GM18517 (cell line): ENCODE results near the gene TMEM150C.
"Not testable (repeated sequence)": the region's sequence is repeated elsewhere in the genome, so short reads cannot be mapped to it uniquely, and the experiment has no call there.

ENCODE experiments used
- ATAC-seq: cut with Tn5 transposase; IDR thresholded peaks from one replicate; pipeline ENCODE4 v1.9.1; 2021; ENCODE audit warnings: mild to moderate bottlenecking, moderate library complexity; ENCODE audit not compliant: unreplicated experiment

TMEM150C gene

DNA sequence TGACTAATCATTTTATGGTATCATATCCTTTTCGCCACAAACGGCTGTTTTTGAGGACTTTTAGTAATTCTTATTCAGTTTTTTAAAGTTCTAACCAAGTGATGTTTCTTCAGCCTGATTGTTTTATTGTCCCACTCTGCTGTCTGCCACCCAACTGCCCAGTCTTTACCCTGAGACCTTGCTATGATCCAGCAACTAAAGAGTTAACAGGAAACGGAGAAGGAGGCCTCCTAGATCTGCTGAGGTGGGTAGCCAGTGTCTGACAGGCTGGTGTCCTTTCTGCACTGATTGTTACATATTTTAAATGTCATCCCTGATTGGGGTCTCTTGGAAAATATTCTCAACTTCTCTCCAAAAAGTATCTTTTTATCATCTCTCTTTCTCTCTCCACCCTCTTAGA is 7.9 kb upstream of the TMEM150C start:
- no peak for ATAC-seq

GRCh38 chr4:82569076-82569475 is 7.3 kb upstream of the TMEM150C start:
- no peak for ATAC-seq

DNA sequence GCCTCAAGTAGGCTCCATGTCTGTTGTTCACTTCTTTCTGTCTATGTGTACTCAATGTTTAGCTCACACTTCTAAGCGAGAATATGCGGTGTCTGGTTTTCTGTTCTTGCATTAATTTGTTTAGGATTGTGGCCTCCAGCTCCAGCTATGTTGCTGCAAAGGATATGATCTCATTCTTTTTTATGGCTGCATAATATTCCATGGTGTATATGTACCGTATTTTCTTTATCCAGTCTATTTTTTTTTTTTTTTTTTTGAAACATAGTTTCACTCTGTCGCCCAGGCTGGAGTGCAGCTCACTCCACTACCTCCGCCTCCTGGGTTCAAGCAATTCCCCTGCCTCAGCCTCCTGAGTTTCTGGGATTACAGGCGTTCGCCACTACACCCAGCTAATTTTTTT is 5.7 kb upstream of the TMEM150C start:
- no peak for ATAC-seq

GRCh38 chr4:82562564-82562854 is 721 bp upstream of the TMEM150C start:
- no peak for ATAC-seq

GRCh38 chr4:82560853-82561785 is 669 bp downstream of the TMEM150C start:
- no peak for ATAC-seq

DNA sequence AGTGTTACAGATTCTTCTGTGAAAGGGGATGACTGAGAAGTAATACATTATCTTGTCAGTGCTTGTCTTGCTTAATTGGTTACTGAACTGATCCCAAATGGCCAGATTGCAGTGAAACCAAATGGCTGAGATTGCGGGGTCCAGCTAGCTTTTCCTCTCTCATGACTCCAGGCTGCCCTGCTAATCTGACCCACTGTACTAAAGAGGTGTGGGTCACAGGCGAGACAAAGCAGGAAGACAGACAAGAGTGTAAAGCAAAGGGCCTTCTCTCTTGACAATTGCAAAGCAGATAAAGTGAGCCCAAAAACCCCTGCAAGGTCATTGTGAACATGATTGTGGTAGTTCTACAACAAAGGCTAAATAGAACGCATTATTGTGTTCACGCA is 2.1 kb downstream of the TMEM150C start:
- ATAC-seq: no peak

GRCh38 chr4:82559090-82559734 is 2.6 kb downstream of the TMEM150C start:
- ATAC-seq: not testable (repeated sequence)

GRCh38 chr4:82555276-82555675 is 6.5 kb downstream of the TMEM150C start:
- no peak for ATAC-seq

DNA sequence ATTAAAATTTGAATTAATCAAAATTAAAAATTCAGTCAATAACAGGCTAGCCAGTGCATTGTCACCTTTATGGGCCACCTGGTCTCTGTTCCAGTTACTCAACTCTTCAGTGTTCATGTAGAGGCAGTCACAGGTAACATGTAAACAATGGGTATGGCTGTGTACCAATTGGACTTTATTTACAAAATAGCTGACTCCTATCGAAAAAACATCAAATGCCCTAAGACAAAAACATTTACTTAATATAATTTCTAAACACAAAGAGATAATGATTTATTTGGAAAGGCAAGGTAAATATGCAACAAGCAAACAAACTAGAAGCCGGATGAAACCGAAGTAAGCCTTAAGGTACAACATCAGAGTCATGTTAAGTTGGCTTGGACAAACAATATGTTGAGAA is 8.8 kb downstream of the TMEM150C start:
- no peak for ATAC-seq

GRCh38 chr4:82551734-82552133 is 10.1 kb downstream of the TMEM150C start:
- ATAC-seq: no peak

- not testable (repeated sequence) for ATAC-seq
These were observed 13.9 kb downstream of the TMEM150C start for GRCh38 chr4:82547850-82548249.

DNA sequence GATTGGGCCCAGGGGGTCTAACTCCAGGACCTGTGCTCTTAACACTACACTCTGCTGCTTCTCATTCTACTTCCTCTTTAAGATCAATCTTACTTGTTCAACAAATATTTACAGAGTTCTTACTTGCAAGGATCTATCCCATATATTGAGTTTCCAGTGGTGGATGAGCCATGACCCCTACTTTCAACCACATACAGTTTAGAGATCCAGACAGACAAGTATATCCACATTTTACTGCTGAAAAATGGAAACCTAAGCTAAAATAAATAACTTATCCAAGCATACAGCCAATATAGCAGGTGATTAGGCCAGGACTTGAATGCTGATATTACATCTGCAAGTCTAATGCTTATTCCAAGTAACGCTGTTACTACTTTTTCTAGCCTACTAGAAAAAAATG is 18.7 kb downstream of the TMEM150C start:
- no peak for ATAC-seq

- no peak for ATAC-seq
These were observed 19.1 kb downstream of the TMEM150C start for GRCh38 chr4:82542642-82543041.

DNA sequence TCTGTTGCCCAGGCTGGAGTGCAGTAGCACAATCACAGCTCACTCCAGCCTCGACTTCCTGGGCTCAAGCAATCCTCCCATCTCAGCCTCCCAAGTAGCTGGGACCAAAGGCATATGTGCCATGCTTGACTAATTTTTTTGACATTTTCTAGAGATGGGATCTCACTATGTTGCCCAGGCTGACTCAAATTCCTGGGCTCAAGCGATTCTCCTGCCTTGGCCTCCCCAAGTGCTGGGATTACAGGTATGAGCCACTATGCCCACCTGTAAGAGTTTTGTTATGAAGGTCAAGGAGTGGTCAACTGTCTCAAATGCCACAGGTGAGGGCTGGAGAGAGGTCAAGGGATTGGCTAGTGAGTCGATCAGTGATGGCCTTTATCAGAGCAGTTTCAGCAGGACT is 32.5 kb downstream of the TMEM150C start:
- ATAC-seq: no peak

- no peak for ATAC-seq
These were observed 32.9 kb downstream of the TMEM150C start for GRCh38 chr4:82528868-82529267.

DNA sequence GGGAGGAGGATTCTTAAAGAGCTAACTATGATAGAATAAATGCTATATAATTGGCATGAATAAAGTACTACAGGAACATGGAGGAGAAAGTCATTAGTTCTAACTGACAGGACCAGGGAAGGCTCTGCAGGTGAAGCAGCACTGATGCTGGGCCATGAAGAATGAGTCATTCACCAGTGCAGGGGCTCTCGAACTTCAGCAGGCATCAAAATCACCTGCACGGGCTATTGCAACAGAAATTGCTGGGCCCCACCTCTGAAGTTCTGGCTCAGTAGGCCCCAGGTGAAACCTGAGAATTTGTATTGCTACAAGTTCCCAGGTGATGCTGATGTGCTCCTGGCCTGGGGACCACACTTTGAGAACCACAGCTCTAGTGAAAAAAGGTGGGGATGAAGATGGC is 33.7 kb downstream of the TMEM150C start:
- no peak for ATAC-seq

GRCh38 chr4:82525307-82525911 is 36.4 kb downstream of the TMEM150C start:
- no peak for ATAC-seq

DNA sequence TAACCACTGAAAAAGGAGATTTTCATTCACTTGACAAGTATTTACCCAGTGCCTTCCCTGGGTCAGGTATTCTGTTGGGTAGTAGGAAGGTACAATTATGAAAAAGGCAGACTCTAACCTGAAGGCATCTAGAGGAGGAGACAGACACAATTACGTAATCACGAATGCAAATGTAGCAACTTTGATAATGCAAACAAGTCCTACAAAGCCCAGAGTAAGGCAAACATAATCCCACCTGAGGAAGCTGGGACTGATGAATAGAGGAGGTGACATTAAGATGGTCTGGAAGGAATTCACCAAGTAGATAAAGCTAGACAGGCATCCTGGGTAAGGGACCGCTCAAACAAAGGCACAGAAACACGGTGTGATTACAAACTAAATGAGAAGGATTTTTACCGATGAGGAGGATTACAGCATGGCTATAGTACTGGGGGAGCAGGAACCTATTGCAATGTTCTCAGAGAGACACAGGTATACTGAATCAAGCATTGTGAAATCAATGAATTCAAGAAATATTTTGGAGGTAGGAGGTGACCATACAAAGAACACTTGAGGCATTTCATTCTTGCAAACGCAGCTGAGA is 37.1 kb downstream of the TMEM150C start:
- ATAC-seq: no peak

- no peak for ATAC-seq
These were observed 38.6 kb downstream of the TMEM150C start for GRCh38 chr4:82523179-82523578.

GRCh38 chr4:82522472-82522871 is 39.3 kb downstream of the TMEM150C start:
- ATAC-seq: no peak

DNA sequence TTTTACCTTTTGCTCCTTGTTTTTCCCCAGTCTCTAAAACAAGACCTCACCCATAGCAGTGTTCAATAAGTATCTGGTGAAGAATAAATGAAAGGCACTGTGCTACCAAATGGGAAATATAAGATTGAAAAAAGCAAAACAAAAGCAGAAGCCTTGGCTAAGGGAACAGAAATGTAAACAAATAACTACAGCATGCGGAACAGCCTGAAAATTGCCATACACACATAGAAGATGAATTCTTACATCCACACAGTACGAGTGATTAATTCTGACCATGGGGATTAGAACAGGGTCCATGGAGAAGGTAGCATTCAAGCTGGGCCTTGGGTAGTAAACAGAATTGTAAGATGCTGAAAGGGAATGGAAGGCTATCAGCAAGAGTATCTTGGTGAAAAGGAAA is 40.5 kb downstream of the TMEM150C start:
- ATAC-seq: no peak

GRCh38 chr4:82519776-82520175 is 42.0 kb downstream of the TMEM150C start:
- ATAC-seq: no peak
